Measurements from ENCODE around the gene MPO. TPM values are rescaled to one million over a fixed set of nuclear protein-coding genes. Genes with fewer than 3 reads are reported as not detected.

MPO gene
- total RNA-seq, 2 experiments from 2014 or later = not detected

DNA sequence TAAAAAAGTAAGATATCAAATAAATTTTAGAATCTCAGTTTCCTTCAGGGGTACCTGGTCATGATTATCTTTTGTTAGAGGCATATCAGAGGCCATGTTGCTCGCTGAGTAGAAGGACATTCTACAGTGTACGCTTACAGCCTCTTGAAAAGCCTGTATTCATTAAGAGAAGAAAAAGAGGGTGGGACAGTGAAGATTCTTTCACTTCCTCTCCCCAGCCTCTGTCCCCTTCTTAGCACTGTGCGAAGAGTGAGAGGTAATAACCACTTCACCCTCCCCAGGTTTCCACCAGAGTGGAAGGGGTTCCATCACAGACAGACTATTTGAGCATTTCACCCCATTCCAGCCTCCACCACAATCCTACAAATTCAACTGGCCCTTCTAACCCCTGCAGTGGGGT, 47.2 kb downstream of the MPO start:
- POLR2A ChIA-PET = no interaction called here
- intact Hi-C loops (cut with micrococcal nuclease; ENCODE audit: unreplicated experiment) = no loop called here
- Histone ChIP-seq H3K79me2 (ENCODE audit: insufficient read depth, low read depth, low read length) (no peaks in the 10 kb centered on the region), H3K9me2 (ENCODE audit: insufficient read depth, low read length) (no peaks in the 10 kb centered on the region), H3K4me1 (ENCODE audit: insufficient read depth, low read length, poor library complexity, severe bottlenecking) (no peaks in the 10 kb centered on the region), H4K20me1 (ENCODE audit: insufficient read depth, low read length) (no peaks in the 10 kb centered on the region), H3K4me2 (ENCODE audit: low read length) (no peak overlapping the region), H3K27ac (ENCODE audit: low read depth, low read length, poor library complexity, severe bottlenecking) (no peak overlapping the region), H2AFZ (ENCODE audit: low read length) (no peak overlapping the region), H3K9me3 (ENCODE audit: low read length) (no peaks in the 10 kb centered on the region), H3K4me3 (ENCODE audit: low read depth, low read length, poor library complexity, severe bottlenecking) (no peak overlapping the region), H3K36me3 (ENCODE audit: insufficient read depth, low read length) (no peaks in the 10 kb centered on the region)
- no TSS peak for BruUV-seq (replicated peaks)
- DNase-seq (ENCODE audit: low spot score) = no peak
- no peak for TF ChIP-seq EZH2phosphoT487 (IDR thresholded peaks at IDR 0.05; ENCODE audit: borderline replicate concordance, low read depth, low read length)
- no peak for TF ChIP-seq CTCF (conservative IDR thresholded peaks at IDR 0.05; ENCODE audit: low read length)
- CTCF ChIA-PET (ENCODE audit: unreplicated experiment) = no interaction called here

DNA sequence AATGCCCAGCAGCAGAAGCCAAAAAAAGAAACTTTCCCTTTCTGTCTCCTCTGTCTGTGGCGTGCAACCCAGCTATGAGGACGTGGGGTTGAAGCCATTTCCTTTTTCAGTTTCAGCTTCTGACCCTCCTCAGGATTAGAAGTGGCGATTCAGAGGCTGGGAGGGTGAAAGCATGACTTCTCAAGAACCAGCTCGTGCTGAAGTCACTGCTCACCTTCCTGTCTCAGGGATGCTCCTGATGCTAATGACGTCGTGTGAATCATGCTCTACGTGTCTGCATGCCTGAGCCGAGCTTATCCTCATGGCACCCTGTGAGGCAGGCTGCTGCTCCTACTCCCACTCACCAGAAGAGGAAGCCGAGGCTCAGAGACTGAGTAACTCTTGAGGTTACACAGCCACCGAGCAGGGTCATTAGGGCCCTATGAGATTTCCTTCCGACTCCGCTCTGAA, 48.0 kb downstream of the MPO start:
- intact Hi-C loops (cut with micrococcal nuclease; ENCODE audit: unreplicated experiment) = no loop called here
- ChIA-PET POLR2A (interaction anchor here (0.6 kb wide), 1 partner anchor 827 kb away, joined by 3 read pairs; no protein-coding TSS in a partner anchor), CTCF (ENCODE audit: unreplicated experiment) (no interaction called here)
- Histone ChIP-seq H3K9me2 (ENCODE audit: insufficient read depth, low read length) (no peaks in the 10 kb centered on the region), H3K4me3 (ENCODE audit: low read depth, low read length, poor library complexity, severe bottlenecking) (no peak overlapping the region), H3K4me1 (ENCODE audit: insufficient read depth, low read length, poor library complexity, severe bottlenecking) (no peaks in the 10 kb centered on the region), H2AFZ (ENCODE audit: low read length) (no peak overlapping the region), H3K4me2 (ENCODE audit: low read length) (no peak overlapping the region), H3K27ac (ENCODE audit: low read depth, low read length, poor library complexity, severe bottlenecking) (no peak overlapping the region), H3K36me3 (ENCODE audit: insufficient read depth, low read length) (no peaks in the 10 kb centered on the region), H4K20me1 (ENCODE audit: insufficient read depth, low read length) (no peaks in the 10 kb centered on the region), H3K79me2 (ENCODE audit: insufficient read depth, low read depth, low read length) (no peaks in the 10 kb centered on the region), H3K9me3 (ENCODE audit: low read length) (no peaks in the 10 kb centered on the region)
- no peak for DNase-seq (ENCODE audit: low spot score)
- no TSS peak for BruUV-seq (replicated peaks)
- TF ChIP-seq EZH2phosphoT487 (IDR thresholded peaks at IDR 0.05; ENCODE audit: borderline replicate concordance, low read depth, low read length) (no peak), CTCF (conservative IDR thresholded peaks at IDR 0.05; ENCODE audit: low read length) (no peak)

GRCh38 chr17:58231641-58232040, 49.1 kb downstream of the MPO start:
- no peak overlapping the region for H3K27ac ChIP-seq (ENCODE audit: low read depth, low read length, poor library complexity, severe bottlenecking)
- no peak overlapping the region for H3K4me2 ChIP-seq (ENCODE audit: low read length)
- H3K4me1 ChIP-seq (ENCODE audit: insufficient read depth, low read length, poor library complexity, severe bottlenecking) = no peaks in the 10 kb centered on the region
- no TSS peak for BruUV-seq (replicated peaks)
- no peaks in the 10 kb centered on the region for H3K9me2 ChIP-seq (ENCODE audit: insufficient read depth, low read length)
- H3K79me2 ChIP-seq (ENCODE audit: insufficient read depth, low read depth, low read length) = no peaks in the 10 kb centered on the region
- intact Hi-C loops (cut with micrococcal nuclease; ENCODE audit: unreplicated experiment) = no loop called here
- H3K9me3 ChIP-seq (ENCODE audit: low read length) = no peaks in the 10 kb centered on the region
- H3K36me3 ChIP-seq (ENCODE audit: insufficient read depth, low read length) = no peaks in the 10 kb centered on the region
- H3K4me3 ChIP-seq (ENCODE audit: low read depth, low read length, poor library complexity, severe bottlenecking) = no peak overlapping the region
- no peak for DNase-seq (ENCODE audit: low spot score)
- ChIA-PET POLR2A (no interaction called here), CTCF (ENCODE audit: unreplicated experiment) (no interaction called here)
- TF ChIP-seq CTCF (conservative IDR thresholded peaks at IDR 0.05; ENCODE audit: low read length) = no peak
- no peak for TF ChIP-seq EZH2phosphoT487 (IDR thresholded peaks at IDR 0.05; ENCODE audit: borderline replicate concordance, low read depth, low read length)
- no peaks in the 10 kb centered on the region for H4K20me1 ChIP-seq (ENCODE audit: insufficient read depth, low read length)
- H2AFZ ChIP-seq (ENCODE audit: low read length) = no peak overlapping the region
